ENCODE data around the gene PRAMEF2. TPM values are rescaled to one million over a fixed set of nuclear protein-coding genes. Genes with fewer than 3 reads are reported as not detected.

Gene PRAMEF2
- polyA plus RNA-seq, 3 donors: not detected

Other genes with a start within 250 kb of the PRAMEF2 start
- gene DHRS3, start 238.9 kb upstream of the PRAMEF2 start, polyA plus RNA-seq: 100 to 1,000 TPM in 1 of 3 donors, 10 to 100 TPM in 2; 92.1 to 173 (median 96.7) TPM
- gene AADACL4, start 213.0 kb upstream of the PRAMEF2 start, polyA plus RNA-seq: 1 to 10 TPM in 1 of 3 donors, not detected in 2; 1.2 TPM
- gene AADACL3, start 141.0 kb upstream of the PRAMEF2 start, polyA plus RNA-seq: under 1 TPM in 1 of 3 donors, not detected in 2; 0.04 TPM
- under 1 TPM in 2 of 3 donors, not detected in 1; 0.03 to 0.11 TPM for gene CFAP107, start 110.9 kb upstream of the PRAMEF2 start, polyA plus RNA-seq
- not detected for gene PRAMEF12, start 83.3 kb upstream of the PRAMEF2 start, polyA plus RNA-seq
- not detected for gene PRAMEF1, start 65.7 kb upstream of the PRAMEF2 start, polyA plus RNA-seq
- gene PRAMEF11, start 25.7 kb upstream of the PRAMEF2 start, polyA plus RNA-seq: not detected
- gene HNRNPCL1, start 8.4 kb upstream of the PRAMEF2 start, polyA plus RNA-seq: not detected
- gene PRAMEF4, start 29.1 kb downstream of the PRAMEF2 start, polyA plus RNA-seq: not detected
- not detected for gene PRAMEF10, start 41.2 kb downstream of the PRAMEF2 start, polyA plus RNA-seq
- gene PRAMEF7, start 59.5 kb downstream of the PRAMEF2 start, polyA plus RNA-seq: not detected
- not detected for gene PRAMEF6, start 90.5 kb downstream of the PRAMEF2 start, polyA plus RNA-seq
- not detected for gene PRAMEF27, start 199.5 kb downstream of the PRAMEF2 start, polyA plus RNA-seq
- gene HNRNPCL3, start 203.7 kb downstream of the PRAMEF2 start, polyA plus RNA-seq: not detected
- gene PRAMEF25, start 213.7 kb downstream of the PRAMEF2 start, polyA plus RNA-seq: not detected

Measured in adipose tissue (tissue), 3 donors.